GM19239 (cell line): ENCODE results near the gene RPS6KA4.

Experiments
- DNase-seq: peaks from one replicate; pipeline ENCODE4 v3.0.0; 2011; ENCODE audit warnings: low spot score; ENCODE audit not compliant: insufficient read length
- FAIRE-seq: peaks from 2 replicates; lab custom pipeline; 2011; peaks lifted over from hg19 to GRCh38; lab: Jason Lieb, UNC

RPS6KA4 gene

GRCh38 chr11:64344787-64345186 is 14.2 kb upstream of the RPS6KA4 start:
- FAIRE-seq (no peak), DNase-seq (no peak)

GRCh38 chr11:64347193-64347867 is 11.6 kb upstream of the RPS6KA4 start:
- FAIRE-seq (no peak), DNase-seq (no peak)

GRCh38 chr11:64348383-64349024 is 10.5 kb upstream of the RPS6KA4 start:
- no peak for FAIRE-seq

GRCh38 chr11:64349025-64349387 is 10.0 kb upstream of the RPS6KA4 start:
- DNase-seq: no peak

More at GRCh38 chr11:64348383-64349024, 10.5 kb upstream of the RPS6KA4 start:
- no peak for DNase-seq

GRCh38 chr11:64349404-64349803 is 9.6 kb upstream of the RPS6KA4 start:
- FAIRE-seq: no peak
- DNase-seq: no peak

More at GRCh38 chr11:64349025-64349387, 10.0 kb upstream of the RPS6KA4 start:
- no peak for FAIRE-seq

- FAIRE-seq (no peak), DNase-seq (no peak)
Measured at GRCh38 chr11:64351136-64351631, 7.8 kb upstream of the RPS6KA4 start.

GRCh38 chr11:64352099-64352994 is 6.6 kb upstream of the RPS6KA4 start:
- DNase-seq (no peak), FAIRE-seq (no peak)

- no peak for FAIRE-seq
- DNase-seq: no peak
Measured at GRCh38 chr11:64352995-64353714, 5.8 kb upstream of the RPS6KA4 start.

- FAIRE-seq (no peak), DNase-seq (no peak)
Measured at GRCh38 chr11:64353715-64354506, 5.1 kb upstream of the RPS6KA4 start.

- FAIRE-seq (peak; percentile 68), DNase-seq (peak; percentile 87)
Measured at GRCh38 chr11:64355078-64355940, 3.7 kb upstream of the RPS6KA4 start.

GRCh38 chr11:64356498-64357411 is 2.2 kb upstream of the RPS6KA4 start:
- FAIRE-seq: no peak
- no peak for DNase-seq

GRCh38 chr11:64357446-64357845 is 1.5 kb upstream of the RPS6KA4 start:
- no peak for DNase-seq
- FAIRE-seq: no peak

- DNase-seq (no peak), FAIRE-seq (no peak)
Measured at GRCh38 chr11:64357904-64358535, 942 bp upstream of the RPS6KA4 start.

GRCh38 chr11:64358536-64358906 is 441 bp upstream of the RPS6KA4 start:
- DNase-seq (no peak), FAIRE-seq (no peak)

- DNase-seq (no peak), FAIRE-seq (peak; percentile 62)
Measured at GRCh38 chr11:64359712-64360445, 917 bp downstream of the RPS6KA4 start.

- DNase-seq (no peak), FAIRE-seq (no peak)
Measured at GRCh38 chr11:64360448-64360921, 1.5 kb downstream of the RPS6KA4 start.
